Neural progenitor cell (in vitro differentiated cells): Measurements from ENCODE around the gene ABHD15.

ENCODE experiments used
- CTCF ChIP-seq: fragments of 200-600 bp; sonication (generic); IDR thresholded peaks from 2 replicates; pipeline ENCODE4 v1.5.1; 2017; ENCODE audit warnings: antibody characterized with exemption, mild to moderate bottlenecking
- EZH2 ChIP-seq: fragments of 200-600 bp; sonication (generic); IDR thresholded peaks from 2 replicates; pipeline ENCODE4 v1.6.1; 2017; ENCODE audit warnings: antibody characterized with exemption, mild to moderate bottlenecking, moderate library complexity
- EZH2phosphoT487 ChIP-seq: fragments of 200-600 bp; sonication (generic); IDR thresholded peaks from 2 replicates; pipeline ENCODE4 v1.6.1; 2017; ENCODE audit warnings: antibody characterized with exemption

DNA sequence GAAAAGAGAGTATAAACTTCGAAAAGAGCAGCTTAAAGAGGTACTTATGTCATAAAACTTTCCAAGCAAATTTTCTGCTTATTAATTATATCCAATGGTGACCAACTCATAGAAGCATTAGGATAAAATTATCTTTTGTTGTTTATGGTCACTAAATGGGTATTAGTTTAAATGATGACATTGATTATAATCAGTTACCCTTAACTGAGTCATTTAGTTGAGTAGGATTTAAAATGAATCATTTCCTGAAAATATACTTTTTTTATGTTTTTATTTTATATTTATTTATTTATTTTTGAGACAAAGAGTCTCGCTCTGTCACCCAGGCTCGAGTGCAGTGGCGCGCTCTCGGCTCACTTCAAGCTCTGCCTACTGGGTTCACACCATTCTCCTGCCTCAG, 55.9 kb downstream of the ABHD15 start:
- TF ChIP-seq CTCF (no peak), EZH2phosphoT487 (no peak), EZH2 (no peak)
